ENCODE measurements around the gene PREPL.

The PREPL gene

GRCh38 chr2:44297431-44297830, 63.9 kb downstream of the PREPL start:
- no peaks in the 10 kb centered on the region for H3K9me2 ChIP-seq (replicated peaks; ENCODE audit: insufficient read depth, low read length)
- no peaks in the 10 kb centered on the region for H3F3A ChIP-seq (ENCODE audit: insufficient read depth, low read length)
- no peaks in the 10 kb centered on the region for H3K79me2 ChIP-seq (ENCODE audit: low read length)
- no peaks in the 10 kb centered on the region for H3K9me3 ChIP-seq (replicated peaks; ENCODE audit: insufficient read depth, low read length)
- no peak for DNase-seq
- no peak overlapping the region for H3K4me3 ChIP-seq (ENCODE audit: low read length)
- TF ChIP-seq EZH2phosphoT487 (IDR thresholded peaks at IDR 0.05; ENCODE audit: low read length) = no peak
- no peak for TF ChIP-seq EZH2 (optimal IDR thresholded peaks at IDR 0.05; ENCODE audit: low read depth, low read length)
- no peak for TF ChIP-seq CTCF (IDR thresholded peaks at IDR 0.05; ENCODE audit: low read length)
- no peak overlapping the region for H3K9ac ChIP-seq (ENCODE audit: low read length)
- H3K27ac ChIP-seq (ENCODE audit: low read length) = no peak overlapping the region
- no peak overlapping the region for H3K4me2 ChIP-seq (ENCODE audit: low read depth, low read length)
- H4K20me1 ChIP-seq (ENCODE audit: insufficient read depth, low read length) = no peaks in the 10 kb centered on the region
- 0 out of 2 replicates have a peak, but pooled peaks cover 6% of the 10 kb centered on the region for H3K4me1 ChIP-seq (ENCODE audit: low read length)
- no peaks in the 10 kb centered on the region for H3K27me3 ChIP-seq (replicated peaks; ENCODE audit: insufficient read depth, low read length)
- no peak overlapping the region for H2AFZ ChIP-seq (ENCODE audit: low read length)
- no peaks in the 10 kb centered on the region for H3K36me3 ChIP-seq (replicated peaks; ENCODE audit: insufficient read depth, low read length)

- no peaks in the 10 kb centered on the region for H3K9me2 ChIP-seq (replicated peaks; ENCODE audit: insufficient read depth, low read length)
- no peak overlapping the region for H3K9ac ChIP-seq (ENCODE audit: low read length)
- no peak for DNase-seq
- H3K79me2 ChIP-seq (ENCODE audit: low read length) = no peaks in the 10 kb centered on the region
- no peaks in the 10 kb centered on the region for H3F3A ChIP-seq (ENCODE audit: insufficient read depth, low read length)
- H3K27ac ChIP-seq (ENCODE audit: low read length) = no peak overlapping the region
- TF ChIP-seq EZH2 (optimal IDR thresholded peaks at IDR 0.05; ENCODE audit: low read depth, low read length) = no peak
- no peak for TF ChIP-seq EZH2phosphoT487 (IDR thresholded peaks at IDR 0.05; ENCODE audit: low read length)
- no peak for TF ChIP-seq CTCF (IDR thresholded peaks at IDR 0.05; ENCODE audit: low read length)
- H3K4me3 ChIP-seq (ENCODE audit: low read length) = no peak overlapping the region
- no peaks in the 10 kb centered on the region for H3K36me3 ChIP-seq (replicated peaks; ENCODE audit: insufficient read depth, low read length)
- 0 out of 2 replicates have a peak, but pooled peaks cover 6% of the 10 kb centered on the region for H3K4me1 ChIP-seq (ENCODE audit: low read length)
- no peak overlapping the region for H2AFZ ChIP-seq (ENCODE audit: low read length)
- H4K20me1 ChIP-seq (ENCODE audit: insufficient read depth, low read length) = no peaks in the 10 kb centered on the region
- H3K9me3 ChIP-seq (replicated peaks; ENCODE audit: insufficient read depth, low read length) = no peaks in the 10 kb centered on the region
- H3K4me2 ChIP-seq (ENCODE audit: low read depth, low read length) = no peak overlapping the region
- no peaks in the 10 kb centered on the region for H3K27me3 ChIP-seq (replicated peaks; ENCODE audit: insufficient read depth, low read length)
Measured at GRCh38 chr2:44296653-44297052, 64.6 kb downstream of the PREPL start.

GRCh38 chr2:44295633-44296359, 65.5 kb downstream of the PREPL start:
- H2AFZ ChIP-seq (ENCODE audit: low read length) = 0 out of 2 replicates have a peak overlapping the region, but pooled peaks have one; percentile 12
- H3K27me3 ChIP-seq (replicated peaks; ENCODE audit: insufficient read depth, low read length) = no peaks in the 10 kb centered on the region
- no peaks in the 10 kb centered on the region for H3F3A ChIP-seq (ENCODE audit: insufficient read depth, low read length)
- H3K9me3 ChIP-seq (replicated peaks; ENCODE audit: insufficient read depth, low read length) = no peaks in the 10 kb centered on the region
- no peaks in the 10 kb centered on the region for H4K20me1 ChIP-seq (ENCODE audit: insufficient read depth, low read length)
- no peak overlapping the region for H3K9ac ChIP-seq (ENCODE audit: low read length)
- H3K79me2 ChIP-seq (ENCODE audit: low read length) = no peaks in the 10 kb centered on the region
- no peak overlapping the region for H3K27ac ChIP-seq (ENCODE audit: low read length)
- TF ChIP-seq EZH2phosphoT487 (IDR thresholded peaks at IDR 0.05; ENCODE audit: low read length) = no peak
- TF ChIP-seq CTCF (IDR thresholded peaks at IDR 0.05; ENCODE audit: low read length) = peak; percentile 35; the same call in 1 of the 2 replicates
- peak; percentile 11 for DNase-seq
- no peak overlapping the region for H3K4me2 ChIP-seq (ENCODE audit: low read depth, low read length)
- no peaks in the 10 kb centered on the region for H3K9me2 ChIP-seq (replicated peaks; ENCODE audit: insufficient read depth, low read length)
- H3K4me1 ChIP-seq (ENCODE audit: low read length) = 0 out of 2 replicates have a peak, but pooled peaks cover 6% of the 10 kb centered on the region
- H3K36me3 ChIP-seq (replicated peaks; ENCODE audit: insufficient read depth, low read length) = no peaks in the 10 kb centered on the region
- no peak overlapping the region for H3K4me3 ChIP-seq (ENCODE audit: low read length)
